ENCODE results near the gene SGCA. TPM values are rescaled to one million over a fixed set of nuclear protein-coding genes. Genes with fewer than 3 reads are reported as not detected.
A peak's percentile ranks its signal among the peaks of the same experiment; 100 is the strongest.

The SGCA gene
- total and polyA plus RNA-seq, 10 of the 15 experiments (the other 5 are each of a cell fraction or from before 2014, with no cell fraction given) = 0.13 to 2.2 (median 0.50) TPM; not detected in 2

GRCh38 chr17:50151937-50152547 is 13.8 kb upstream of the SGCA start (continued):
- TF ChIP-seq CEBPB (IDR thresholded peaks at IDR 0.05; ENCODE audit: borderline replicate concordance in 1 of 2, low read depth in 2 of 2, low read length in 2 of 2) (no peak), TCF3 (IDR thresholded peaks at IDR 0.05; ENCODE audit: borderline replicate concordance, insufficient read depth, low read depth, low read length) (peak; percentile 86; the same call in 1 of the 2 replicates), ZNF622 (IDR thresholded peaks at IDR 0.05) (no peak), RUNX3 (IDR thresholded peaks at IDR 0.05; ENCODE audit: low read length) (no peak), NR2C1 (IDR thresholded peaks at IDR 0.05) (no peak), NR2F1 (conservative IDR thresholded peaks at IDR 0.05) (no peak), CHD2 (IDR thresholded peaks at IDR 0.05; ENCODE audit: borderline replicate concordance, low read depth, low read length) (peak; percentile 73), POLR2AphosphoS5 (IDR thresholded peaks at IDR 0.05; ENCODE audit: low read length) (0 out of 2 replicates have a peak, but pooled peaks have one; percentile 49), GABPA (IDR thresholded peaks at IDR 0.05; ENCODE audit: low read depth) (no peak), RCOR1 (conservative IDR thresholded peaks at IDR 0.05; ENCODE audit: low read depth, low read length) (no peak), NFXL1 (IDR thresholded peaks at IDR 0.05; ENCODE audit: borderline replicate concordance) (no peak), EGR1 (IDR thresholded peaks at IDR 0.05; ENCODE audit: borderline replicate concordance in 1 of 2, low read depth in 2 of 2, low read length in 2 of 2) (peak in 1 of 2 experiments; percentile 92; a peak in 2 of 3 replicates), KAT2A (conservative IDR thresholded peaks at IDR 0.05; ENCODE audit: control insufficient read depth, low read depth, low read length) (no peak), CUX1 (IDR thresholded peaks at IDR 0.05; ENCODE audit: insufficient replicate concordance, low read depth, low read length) (no peak), SIN3A (IDR thresholded peaks at IDR 0.05; ENCODE audit: low read depth, low read length) (peak; percentile 63; the same call in 1 of the 2 replicates), SMC3 (IDR thresholded peaks at IDR 0.05; ENCODE audit: borderline replicate concordance, low read length) (no peak)
- TF ChIP-seq, protein P1, sequence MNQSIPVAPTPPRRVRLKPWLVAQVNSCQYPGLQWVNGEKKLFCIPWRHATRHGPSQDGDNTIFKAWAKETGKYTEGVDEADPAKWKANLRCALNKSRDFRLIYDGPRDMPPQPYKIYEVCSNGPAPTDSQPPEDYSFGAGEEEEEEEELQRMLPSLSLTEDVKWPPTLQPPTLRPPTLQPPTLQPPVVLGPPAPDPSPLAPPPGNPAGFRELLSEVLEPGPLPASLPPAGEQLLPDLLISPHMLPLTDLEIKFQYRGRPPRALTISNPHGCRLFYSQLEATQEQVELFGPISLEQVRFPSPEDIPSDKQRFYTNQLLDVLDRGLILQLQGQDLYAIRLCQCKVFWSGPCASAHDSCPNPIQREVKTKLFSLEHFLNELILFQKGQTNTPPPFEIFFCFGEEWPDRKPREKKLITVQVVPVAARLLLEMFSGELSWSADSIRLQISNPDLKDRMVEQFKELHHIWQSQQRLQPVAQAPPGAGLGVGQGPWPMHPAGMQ (IDR thresholded peaks at IDR 0.05; ENCODE audit: borderline replicate concordance) = no peak
- TF ChIP-seq, protein P2, sequence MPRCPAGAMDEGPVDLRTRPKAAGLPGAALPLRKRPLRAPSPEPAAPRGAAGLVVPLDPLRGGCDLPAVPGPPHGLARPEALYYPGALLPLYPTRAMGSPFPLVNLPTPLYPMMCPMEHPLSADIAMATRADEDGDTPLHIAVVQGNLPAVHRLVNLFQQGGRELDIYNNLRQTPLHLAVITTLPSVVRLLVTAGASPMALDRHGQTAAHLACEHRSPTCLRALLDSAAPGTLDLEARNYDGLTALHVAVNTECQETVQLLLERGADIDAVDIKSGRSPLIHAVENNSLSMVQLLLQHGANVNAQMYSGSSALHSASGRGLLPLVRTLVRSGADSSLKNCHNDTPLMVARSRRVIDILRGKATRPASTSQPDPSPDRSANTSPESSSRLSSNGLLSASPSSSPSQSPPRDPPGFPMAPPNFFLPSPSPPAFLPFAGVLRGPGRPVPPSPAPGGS (IDR thresholded peaks at IDR 0.05; ENCODE audit: borderline replicate concordance, insufficient read depth, low read depth, low read length, poor library complexity, severe bottlenecking) = peak; percentile 23
- TF ChIP-seq, protein P3, sequence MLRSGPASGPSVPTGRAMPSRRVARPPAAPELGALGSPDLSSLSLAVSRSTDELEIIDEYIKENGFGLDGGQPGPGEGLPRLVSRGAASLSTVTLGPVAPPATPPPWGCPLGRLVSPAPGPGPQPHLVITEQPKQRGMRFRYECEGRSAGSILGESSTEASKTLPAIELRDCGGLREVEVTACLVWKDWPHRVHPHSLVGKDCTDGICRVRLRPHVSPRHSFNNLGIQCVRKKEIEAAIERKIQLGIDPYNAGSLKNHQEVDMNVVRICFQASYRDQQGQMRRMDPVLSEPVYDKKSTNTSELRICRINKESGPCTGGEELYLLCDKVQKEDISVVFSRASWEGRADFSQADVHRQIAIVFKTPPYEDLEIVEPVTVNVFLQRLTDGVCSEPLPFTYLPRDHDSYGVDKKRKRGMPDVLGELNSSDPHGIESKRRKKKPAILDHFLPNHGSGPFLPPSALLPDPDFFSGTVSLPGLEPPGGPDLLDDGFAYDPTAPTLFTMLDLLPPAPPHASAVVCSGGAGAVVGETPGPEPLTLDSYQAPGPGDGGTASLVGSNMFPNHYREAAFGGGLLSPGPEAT (IDR thresholded peaks at IDR 0.05; ENCODE audit: low read depth) = peak; percentile 99

Data from GM12878 (cell line).